Liver (tissue), 3 donors: ENCODE results near the gene FAM76B.

ENCODE experiments used
- ATF3 ChIP-seq: IDR thresholded peaks from 2 replicates; pipeline ENCODE4 v1.6.1; 2016; ENCODE audit warnings: antibody characterized with exemption
- CTCF ChIP-seq: fragments of 150-350 bp; IDR thresholded peaks from 2 replicates; pipeline ENCODE4 v1.5.1; 2017; ENCODE audit warnings: improper control_type of control experiment, low read depth, low read length; ENCODE audit not compliant: missing input control
- EGR1 ChIP-seq, 2 donors: IDR thresholded peaks; 2 replicates each; pipeline ENCODE4 v1.6.1; 2016 to 2018; ENCODE audit warnings: antibody characterized with exemption in 2 of 2, low read depth in 2 of 2
- FOXA1 ChIP-seq: IDR thresholded peaks from 2 replicates; pipeline ENCODE4 v1.6.1; 2016; ENCODE audit warnings: antibody characterized with exemption
- JUND ChIP-seq, 2 donors: IDR thresholded peaks; 2 replicates each; pipeline ENCODE4 v1.6.1; 2016; ENCODE audit warnings: antibody characterized with exemption in 2 of 2
- MAX ChIP-seq: IDR thresholded peaks from 2 replicates; pipeline ENCODE4 v1.6.1; 2016; ENCODE audit warnings: antibody characterized with exemption
- RAD21 ChIP-seq, 2 donors: IDR thresholded peaks; 2 replicates each; pipeline ENCODE4 v1.6.1; 2016; ENCODE audit warnings: antibody characterized with exemption in 2 of 2, mild to moderate bottlenecking in 2 of 2
- SP1 ChIP-seq: IDR thresholded peaks from 2 replicates; pipeline ENCODE4 v1.6.1; 2018; ENCODE audit warnings: antibody characterized with exemption, mild to moderate bottlenecking
- TAF1 ChIP-seq: conservative IDR thresholded peaks from 2 replicates; pipeline ENCODE4 v1.6.1; 2016; ENCODE audit warnings: antibody characterized with exemption, mild to moderate bottlenecking
- YY1 ChIP-seq: IDR thresholded peaks from 2 replicates; pipeline ENCODE4 v1.6.1; 2016; ENCODE audit warnings: antibody characterized with exemption, mild to moderate bottlenecking
- ZBTB33 ChIP-seq: IDR thresholded peaks from 2 replicates; pipeline ENCODE4 v1.6.1; 2016; ENCODE audit warnings: antibody characterized with exemption
- donor health status: healthy.
- donor health status: healthy.

GRCh38 chr11:95736355-95736754, 53.2 kb downstream of the FAM76B start:
- TF ChIP-seq ZBTB33 (no peak), CTCF (no peak), TAF1 (no peak), MAX (no peak), RAD21 (IDR thresholded peaks at IDR 0.05) (no peak), JUND (IDR thresholded peaks at IDR 0.05) (no peak), EGR1 (IDR thresholded peaks at IDR 0.05; ENCODE audit: low read depth in 2 of 2) (no peak), SP1 (no peak), FOXA1 (no peak), YY1 (no peak), ATF3 (no peak)
